ENCODE results near the gene DNAJC15. TPM values are rescaled to one million over a fixed set of nuclear protein-coding genes. Genes with fewer than 3 reads are reported as not detected.

The DNAJC15 gene
- total RNA-seq, 4 donors from 2014 or later, result 10.5 to 18.3 (median 11.4) TPM

GRCh38 chr13:43111559-43112400, 88.4 kb downstream of the DNAJC15 start:
- Histone ChIP-seq H3K9me3 (no peaks in the 10 kb centered on the region), H3K36me3 (no peaks in the 10 kb centered on the region), H3K27ac (no peak overlapping the region), H3K4me1 (peaks cover 0 to 24% (median 4%) of the 10 kb centered on the region in 4 donors), H3K4me3 (no peak overlapping the region), H3K27me3 (no peaks in the 10 kb centered on the region)
- intact Hi-C loops (cut with DNase I; ENCODE audit: low total_unique reads) (loop anchor here (2.0 kb wide), 1 partner anchor 41 kb away; no protein-coding TSS in a partner anchor), in situ Hi-C loops (cut with MboI; ENCODE audit: low pct_ligation_motif_present in 1 of 4, low pct_unique_long_range_greater_than_20kb in 1 of 4, low sequenced_read_pairs in 3 of 4) (no loop called here)
- 77 to 80% methylated on average over 4 to 7 of the region's 7 CpGs for WGBS, 2 donors (ENCODE audit: low coverage in 1 of 2)
- TF ChIP-seq EP300 (IDR thresholded peaks at IDR 0.05; ENCODE audit: low read depth) (no peak), POLR2A (IDR thresholded peaks at IDR 0.05) (no peak)
- TF ChIP-seq, protein P1, sequence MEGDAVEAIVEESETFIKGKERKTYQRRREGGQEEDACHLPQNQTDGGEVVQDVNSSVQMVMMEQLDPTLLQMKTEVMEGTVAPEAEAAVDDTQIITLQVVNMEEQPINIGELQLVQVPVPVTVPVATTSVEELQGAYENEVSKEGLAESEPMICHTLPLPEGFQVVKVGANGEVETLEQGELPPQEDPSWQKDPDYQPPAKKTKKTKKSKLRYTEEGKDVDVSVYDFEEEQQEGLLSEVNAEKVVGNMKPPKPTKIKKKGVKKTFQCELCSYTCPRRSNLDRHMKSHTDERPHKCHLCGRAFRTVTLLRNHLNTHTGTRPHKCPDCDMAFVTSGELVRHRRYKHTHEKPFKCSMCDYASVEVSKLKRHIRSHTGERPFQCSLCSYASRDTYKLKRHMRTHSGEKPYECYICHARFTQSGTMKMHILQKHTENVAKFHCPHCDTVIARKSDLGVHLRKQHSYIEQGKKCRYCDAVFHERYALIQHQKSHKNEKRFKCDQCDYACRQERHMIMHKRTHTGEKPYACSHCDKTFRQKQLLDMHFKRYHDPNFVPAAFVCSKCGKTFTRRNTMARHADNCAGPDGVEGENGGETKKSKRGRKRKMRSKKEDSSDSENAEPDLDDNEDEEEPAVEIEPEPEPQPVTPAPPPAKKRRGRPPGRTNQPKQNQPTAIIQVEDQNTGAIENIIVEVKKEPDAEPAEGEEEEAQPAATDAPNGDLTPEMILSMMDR (IDR thresholded peaks at IDR 0.05), result no peak
- no peak for DNase-seq

DNA sequence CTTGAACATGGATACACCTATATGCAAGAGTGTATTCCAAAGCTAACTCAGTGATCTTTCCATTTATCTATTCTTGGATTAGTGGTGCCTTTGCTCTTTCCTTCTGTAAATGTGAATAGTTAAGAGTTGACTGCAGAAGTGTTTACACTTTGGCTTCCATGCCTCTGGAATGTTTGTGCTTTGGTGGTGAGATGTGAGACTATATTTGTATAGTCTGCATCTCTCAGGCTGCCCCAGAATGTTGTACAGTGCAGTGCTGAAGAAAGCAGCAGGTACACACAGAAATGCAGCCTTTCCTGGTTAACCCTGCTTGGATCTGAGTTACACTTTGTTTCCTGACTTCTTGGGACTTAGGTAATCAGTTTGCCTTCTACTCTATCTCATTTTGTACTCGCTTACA, 90.2 kb downstream of the DNAJC15 start:
- peaks cover 0 to 24% (median 4%) of the 10 kb centered on the region in 4 donors for H3K4me1 ChIP-seq
- no peaks in the 10 kb centered on the region for H3K9me3 ChIP-seq
- in situ Hi-C loops (cut with MboI; ENCODE audit: low pct_ligation_motif_present in 1 of 4, low pct_unique_long_range_greater_than_20kb in 1 of 4, low sequenced_read_pairs in 3 of 4) (no loop called here), intact Hi-C loops (cut with DNase I; ENCODE audit: low total_unique reads) (no loop called here)
- no peaks in the 10 kb centered on the region for H3K27me3 ChIP-seq
- no peak overlapping the region for H3K4me3 ChIP-seq
- H3K36me3 ChIP-seq, result no peaks in the 10 kb centered on the region
- DNase-seq, result no peak
- WGBS, 2 donors (ENCODE audit: low coverage in 1 of 2), result 42 to 75% methylated on average over 1 of the region's 1 CpG
- H3K27ac ChIP-seq, result peak overlapping the region in 1 of 4 donors; percentile 13
- no peak for TF ChIP-seq POLR2A (IDR thresholded peaks at IDR 0.05)
- no peak for TF ChIP-seq POLR2AphosphoS5 (IDR thresholded peaks at IDR 0.05)
- TF ChIP-seq, protein P1 (IDR thresholded peaks at IDR 0.05), result no peak
- TF ChIP-seq EP300 (IDR thresholded peaks at IDR 0.05; ENCODE audit: low read depth), result no peak

- Histone ChIP-seq H3K9me3 (no peaks in the 10 kb centered on the region), H3K27ac (no peak overlapping the region), H3K36me3 (no peaks in the 10 kb centered on the region), H3K27me3 (no peaks in the 10 kb centered on the region), H3K4me1 (peaks cover 0 to 24% (median 4%) of the 10 kb centered on the region in 4 donors), H3K4me3 (no peak overlapping the region)
- DNase-seq, result no peak
- no peak for TF ChIP-seq POLR2A (IDR thresholded peaks at IDR 0.05)
- no peak for TF ChIP-seq POLR2AphosphoS5 (IDR thresholded peaks at IDR 0.05)
- TF ChIP-seq, protein P1 (IDR thresholded peaks at IDR 0.05), result no peak
- no peak for TF ChIP-seq EP300 (IDR thresholded peaks at IDR 0.05; ENCODE audit: low read depth)
- intact Hi-C loops (cut with DNase I; ENCODE audit: low total_unique reads) (no loop called here), in situ Hi-C loops (cut with MboI; ENCODE audit: low pct_ligation_motif_present in 1 of 4, low pct_unique_long_range_greater_than_20kb in 1 of 4, low sequenced_read_pairs in 3 of 4) (no loop called here)
- WGBS, 2 donors (ENCODE audit: low coverage in 1 of 2), result 44 to 100% methylated on average over 1 of the region's 1 CpG
These were observed 91.1 kb downstream of the DNAJC15 start for GRCh38 chr13:43114504-43114903.

GRCh38 chr13:43115141-43115540, 91.8 kb downstream of the DNAJC15 start:
- no peak overlapping the region for H3K4me3 ChIP-seq
- H3K9me3 ChIP-seq, result no peaks in the 10 kb centered on the region
- intact Hi-C loops (cut with DNase I; ENCODE audit: low total_unique reads) (no loop called here), in situ Hi-C loops (cut with MboI; ENCODE audit: low pct_ligation_motif_present in 1 of 4, low pct_unique_long_range_greater_than_20kb in 1 of 4, low sequenced_read_pairs in 3 of 4) (no loop called here)
- WGBS, 2 donors (ENCODE audit: low coverage in 1 of 2), result 90 to 95% methylated on average over 2 to 3 of the region's 3 CpGs
- no peak for DNase-seq
- H3K27ac ChIP-seq, result no peak overlapping the region
- peaks cover 0 to 18% (median 4%) of the 10 kb centered on the region in 4 donors for H3K4me1 ChIP-seq
- H3K27me3 ChIP-seq, result no peaks in the 10 kb centered on the region
- no peak for TF ChIP-seq POLR2AphosphoS5 (IDR thresholded peaks at IDR 0.05)
- no peak for TF ChIP-seq POLR2A (IDR thresholded peaks at IDR 0.05)
- TF ChIP-seq EP300 (IDR thresholded peaks at IDR 0.05; ENCODE audit: low read depth), result no peak
- TF ChIP-seq, protein P1 (IDR thresholded peaks at IDR 0.05), result no peak
- no peaks in the 10 kb centered on the region for H3K36me3 ChIP-seq

Data from transverse colon (tissue), 4 donors.